ACC112 (cell line): ENCODE measurements around the gene ANKRD24.

Source experiments
- H2AFZ ChIP-seq: fragments of 200-600 bp; sonication (generic); one replicate; pipeline ENCODE4 v1.6.0; 2017; ENCODE audit warnings: antibody characterized with exemption, low read length; ENCODE audit not compliant: unreplicated experiment
- H3K27ac ChIP-seq: fragments of 200-600 bp; sonication (generic); 2 replicates; pipeline ENCODE4 v1.5.1; 2014; ENCODE audit warnings: low read depth, mild to moderate bottlenecking, antibody characterized with exemption, low read length, moderate library complexity
- H3K27me3 ChIP-seq: fragments of 200-600 bp; sonication (generic); 2 replicates; pipeline ENCODE4 v1.6.1; 2014; ENCODE audit warnings: mild to moderate bottlenecking, antibody characterized with exemption, low read length, moderate library complexity, mixed read lengths; ENCODE audit not compliant: insufficient read depth
- H3K36me3 ChIP-seq: fragments of 200-600 bp; sonication (generic); 2 replicates; pipeline ENCODE4 v1.6.1; 2016; ENCODE audit warnings: mild to moderate bottlenecking, antibody characterized with exemption, low read length, moderate library complexity, mixed read lengths; ENCODE audit not compliant: insufficient read depth
- H3K4me1 ChIP-seq: fragments of 200-600 bp; sonication (generic); one replicate; pipeline ENCODE4 v1.6.1; 2016; ENCODE audit warnings: low read length, mixed read lengths; ENCODE audit not compliant: insufficient read depth, unreplicated experiment, control insufficient read depth
- H3K4me3 ChIP-seq: fragments of 200-600 bp; sonication (generic); 2 replicates; pipeline ENCODE4 v1.5.1; 2014; ENCODE audit warnings: mild to moderate bottlenecking, low read depth, low read length
- H3K79me2 ChIP-seq: fragments of 200-600 bp; sonication (generic); one replicate; pipeline ENCODE4 v1.6.0; 2016; ENCODE audit warnings: low read length; ENCODE audit not compliant: control insufficient read depth, unreplicated experiment, insufficient read depth

Gene ANKRD24

GRCh38 chr19:4174213-4174894 is 8.1 kb upstream of the ANKRD24 start:
- no peak overlapping the region for H3K27ac ChIP-seq
- no peak overlapping the region for H2AFZ ChIP-seq

GRCh38 chr19:4174895-4175668 is 7.4 kb upstream of the ANKRD24 start:
- Histone ChIP-seq H3K27me3 (peaks cover 7% of the 10 kb centered on the region; the same call in 1 of the 2 replicates), H3K27ac (no peak overlapping the region), H3K4me3 (no peak overlapping the region), H3K4me1 (no peaks in the 10 kb centered on the region), H3K36me3 (no peaks in the 10 kb centered on the region), H2AFZ (no peak overlapping the region), H3K79me2 (no peaks in the 10 kb centered on the region)

More at GRCh38 chr19:4174213-4174894, 8.1 kb upstream of the ANKRD24 start:
- Histone ChIP-seq H3K79me2 (no peaks in the 10 kb centered on the region), H3K27me3 (peaks cover 7% of the 10 kb centered on the region; the same call in 1 of the 2 replicates), H3K4me1 (no peaks in the 10 kb centered on the region), H3K4me3 (no peak overlapping the region), H3K36me3 (no peaks in the 10 kb centered on the region)

- Histone ChIP-seq H2AFZ (no peak overlapping the region), H3K36me3 (0 out of 2 replicates have a peak, but pooled peaks cover 4% of the 10 kb centered on the region), H3K27ac (no peak overlapping the region), H3K4me1 (no peaks in the 10 kb centered on the region), H3K27me3 (peaks cover 7% of the 10 kb centered on the region; the same call in 1 of the 2 replicates), H3K79me2 (no peaks in the 10 kb centered on the region), H3K4me3 (no peak overlapping the region)
Observed at GRCh38 chr19:4175669-4175931, 6.9 kb upstream of the ANKRD24 start.

- peaks cover 1% of the 10 kb centered on the region; the same call in 1 of the 2 replicates for H3K27me3 ChIP-seq
- no peak overlapping the region for H3K4me3 ChIP-seq
- H3K4me1 ChIP-seq, result peaks cover 6% of the 10 kb centered on the region
- H3K27ac ChIP-seq, result no peak overlapping the region
- peaks cover 5% of the 10 kb centered on the region for H3K79me2 ChIP-seq
- H2AFZ ChIP-seq, result no peak overlapping the region
- H3K36me3 ChIP-seq, result 0 out of 2 replicates have a peak, but pooled peaks cover 5% of the 10 kb centered on the region
Observed at GRCh38 chr19:4177146-4177545, 5.3 kb upstream of the ANKRD24 start.

- Histone ChIP-seq H3K4me3 (no peak overlapping the region), H3K27ac (no peak overlapping the region), H3K79me2 (peaks cover 5% of the 10 kb centered on the region), H3K4me1 (peaks cover 10% of the 10 kb centered on the region), H3K27me3 (no peaks in the 10 kb centered on the region), H3K36me3 (0 out of 2 replicates have a peak, but pooled peaks cover 5% of the 10 kb centered on the region), H2AFZ (no peak overlapping the region)
Observed at GRCh38 chr19:4178990-4179389, 3.5 kb upstream of the ANKRD24 start.

DNA sequence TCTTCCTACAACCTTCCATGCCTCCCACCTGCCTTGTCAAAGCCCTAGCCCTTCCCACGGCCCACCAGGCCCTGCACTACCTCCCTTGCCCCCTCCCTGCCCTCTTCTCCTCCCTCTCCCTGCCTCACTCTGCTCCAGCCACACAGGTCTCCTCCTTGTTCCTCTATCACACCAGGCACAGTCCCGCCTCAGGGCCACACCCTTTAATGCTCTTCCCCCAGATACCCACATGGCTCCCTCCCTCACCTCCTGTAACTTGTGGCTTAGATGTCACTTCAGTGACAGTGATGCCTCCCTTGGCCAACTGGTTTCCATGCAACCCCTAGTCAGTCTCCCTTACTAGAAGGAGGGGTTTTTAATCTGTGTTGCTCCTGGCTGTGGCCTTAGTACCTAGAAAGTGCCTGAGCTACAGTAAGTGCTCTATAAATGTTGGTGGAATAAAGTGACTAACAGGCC is 1.4 kb upstream of the ANKRD24 start:
- peaks cover 5% of the 10 kb centered on the region for H3K79me2 ChIP-seq
- H3K27ac ChIP-seq, result no peak overlapping the region
- no peaks in the 10 kb centered on the region for H3K27me3 ChIP-seq
- H3K4me1 ChIP-seq, result peaks cover 10% of the 10 kb centered on the region
- 0 out of 2 replicates have a peak, but pooled peaks cover 5% of the 10 kb centered on the region for H3K36me3 ChIP-seq
- peak overlapping the region; percentile 99; the same call in 1 of the 2 replicates for H3K4me3 ChIP-seq
- H2AFZ ChIP-seq, result no peak overlapping the region

- Histone ChIP-seq H3K27me3 (no peaks in the 10 kb centered on the region), H3K4me3 (no peak overlapping the region), H3K36me3 (0 out of 2 replicates have a peak, but pooled peaks cover 5% of the 10 kb centered on the region), H3K4me1 (peaks cover 10% of the 10 kb centered on the region), H2AFZ (no peak overlapping the region), H3K27ac (no peak overlapping the region), H3K79me2 (peaks cover 5% of the 10 kb centered on the region)
Observed at GRCh38 chr19:4183967-4184717, 1.7 kb downstream of the ANKRD24 start.

GRCh38 chr19:4184718-4185352 is 2.3 kb downstream of the ANKRD24 start:
- no peak overlapping the region for H2AFZ ChIP-seq
- H3K4me3 ChIP-seq, result no peak overlapping the region
- H3K27ac ChIP-seq, result no peak overlapping the region
- 0 out of 2 replicates have a peak, but pooled peaks cover 5% of the 10 kb centered on the region for H3K36me3 ChIP-seq
- H3K4me1 ChIP-seq, result peaks cover 10% of the 10 kb centered on the region
- H3K79me2 ChIP-seq, result peaks cover 5% of the 10 kb centered on the region
- H3K27me3 ChIP-seq, result no peaks in the 10 kb centered on the region

- Histone ChIP-seq H3K27ac (no peak overlapping the region), H2AFZ (no peak overlapping the region), H3K36me3 (0 out of 2 replicates have a peak, but pooled peaks cover under 1% of the 10 kb centered on the region), H3K27me3 (no peaks in the 10 kb centered on the region), H3K79me2 (peaks cover 5% of the 10 kb centered on the region), H3K4me1 (peaks cover 10% of the 10 kb centered on the region), H3K4me3 (no peak overlapping the region)
Observed at GRCh38 chr19:4185413-4186086, 3.1 kb downstream of the ANKRD24 start.
